ENCODE data around the gene NOX1. TPM values are rescaled to one million over a fixed set of nuclear protein-coding genes. Genes with fewer than 3 reads are reported as not detected.

Gene NOX1
- total RNA-seq, 6 donors from 2014 or later, result not detected

DNA sequence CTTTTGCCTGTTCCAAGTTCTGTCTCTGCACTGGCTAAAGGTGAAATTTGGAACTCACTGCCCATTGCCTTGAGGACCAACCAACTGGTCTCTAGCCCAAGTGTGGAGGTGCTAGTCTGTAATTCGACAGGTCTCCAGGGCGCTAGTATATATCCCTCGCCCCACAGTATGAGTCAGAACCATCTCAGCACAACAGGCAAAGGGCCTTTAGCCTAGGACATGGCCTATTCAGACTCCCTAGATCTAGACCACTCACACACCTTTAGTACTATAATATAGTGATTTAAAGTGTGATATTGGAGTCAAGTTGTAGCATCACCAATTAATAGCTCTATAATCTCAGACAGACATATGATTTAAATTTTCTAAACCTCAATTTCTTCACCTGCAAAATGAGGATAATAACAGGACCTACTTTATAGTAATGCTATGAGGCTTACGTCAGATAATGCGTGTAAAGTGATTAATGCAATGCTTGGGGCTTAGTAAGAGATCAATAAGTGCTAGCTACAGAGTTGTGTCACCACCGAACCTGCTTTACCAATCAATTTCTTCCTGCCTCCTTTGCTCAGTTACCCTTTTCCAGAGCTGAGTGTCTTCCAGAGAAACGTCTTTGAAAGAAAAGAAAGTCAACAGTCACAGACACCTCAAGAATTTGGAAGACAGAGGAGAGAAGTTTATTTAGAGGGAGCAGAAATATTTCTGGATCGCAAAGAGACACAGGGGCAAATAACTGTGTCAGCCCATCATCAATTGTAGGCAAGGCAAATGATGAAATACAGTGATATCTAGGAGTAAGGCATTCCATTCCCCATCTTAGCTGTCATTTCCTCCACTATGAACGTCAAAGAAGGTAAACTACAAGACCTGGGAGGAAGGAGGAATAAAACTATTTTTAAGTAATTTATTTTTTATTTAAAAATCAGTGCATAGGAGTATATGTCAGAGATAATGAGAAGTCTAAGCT, 2.3 kb downstream of the NOX1 start:
- Histone ChIP-seq H3K36me3 (no peaks in the 10 kb centered on the region), H3K9me3 (no peaks in the 10 kb centered on the region), H3K4me1 (no peaks in the 10 kb centered on the region), H3K27ac (no peak overlapping the region), H3K27me3 (no peaks in the 10 kb centered on the region), H3K4me3 (no peak overlapping the region)
- 67 to 79% methylated on average over 9 of the region's 9 CpGs for whole genome bisulfite sequencing, 2 donors
- DNase-seq (no peak), ATAC-seq (ENCODE audit: low FRiP score in 2 of 2) (peak in 1 of 2 donors; percentile 26)
- no peak for TF ChIP-seq POLR2AphosphoS5 (IDR thresholded peaks at IDR 0.05)
- TF ChIP-seq CTCF (IDR thresholded peaks at IDR 0.05), result no peak
- TF ChIP-seq POLR2A (IDR thresholded peaks at IDR 0.05), result no peak
- TF ChIP-seq EP300 (IDR thresholded peaks at IDR 0.05), result no peak

DNA sequence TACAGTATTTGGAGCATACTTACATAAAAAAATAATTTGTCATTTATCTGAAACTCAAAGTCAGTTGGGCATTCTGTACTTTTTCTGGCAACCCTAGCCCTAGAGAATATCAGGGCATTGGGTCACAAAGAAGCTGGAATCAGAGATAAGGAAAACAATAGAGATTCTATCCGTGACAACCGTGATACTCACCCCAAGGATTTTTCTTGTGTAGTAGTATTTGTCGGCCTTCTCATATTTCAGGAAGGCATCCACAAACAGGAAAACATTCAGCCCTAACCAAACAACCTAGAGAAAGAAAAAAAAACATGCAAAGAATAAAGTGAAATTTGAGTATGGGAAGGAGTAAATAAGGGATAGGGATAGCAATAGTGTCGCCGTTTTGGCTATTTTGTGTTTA, 3.6 kb downstream of the NOX1 start:
- H3K9me3 ChIP-seq, result no peaks in the 10 kb centered on the region
- ATAC-seq (ENCODE audit: low FRiP score in 2 of 2) (no peak), DNase-seq (no peak)
- no peaks in the 10 kb centered on the region for H3K36me3 ChIP-seq
- no peaks in the 10 kb centered on the region for H3K4me1 ChIP-seq
- H3K4me3 ChIP-seq, result no peak overlapping the region
- TF ChIP-seq POLR2AphosphoS5 (IDR thresholded peaks at IDR 0.05) (no peak), POLR2A (IDR thresholded peaks at IDR 0.05) (no peak), EP300 (IDR thresholded peaks at IDR 0.05) (no peak), CTCF (IDR thresholded peaks at IDR 0.05) (no peak)
- H3K27ac ChIP-seq, result no peak overlapping the region
- no peaks in the 10 kb centered on the region for H3K27me3 ChIP-seq
- 57 to 58% methylated on average over 5 of the region's 5 CpGs for WGBS, 2 donors

DNA sequence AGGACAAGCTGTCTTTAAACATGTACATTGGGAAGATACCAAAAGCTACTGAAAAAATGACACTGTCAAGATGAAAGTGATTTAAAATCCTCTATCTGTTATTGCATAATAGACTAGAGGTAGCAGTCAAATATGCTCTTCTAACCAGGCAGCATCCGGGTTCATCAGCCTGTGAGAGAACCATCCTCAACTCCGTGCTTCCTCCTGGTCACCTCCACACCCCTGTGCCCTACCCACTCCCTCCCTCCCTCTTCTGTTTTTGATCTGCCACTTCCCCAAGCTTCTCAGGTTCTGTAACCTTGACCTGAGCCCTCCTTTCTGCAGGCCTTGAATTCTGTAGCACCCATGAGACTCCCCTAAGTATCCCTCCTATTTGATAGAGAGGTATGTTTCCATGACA, 5.9 kb downstream of the NOX1 start:
- no peaks in the 10 kb centered on the region for H3K27me3 ChIP-seq
- ATAC-seq (ENCODE audit: low FRiP score in 2 of 2), result no peak
- WGBS, 2 donors, result 66 to 88% methylated on average over 2 of the region's 2 CpGs
- H3K4me1 ChIP-seq, result no peaks in the 10 kb centered on the region
- TF ChIP-seq POLR2AphosphoS5 (IDR thresholded peaks at IDR 0.05), result no peak
- H3K4me3 ChIP-seq, result no peak overlapping the region
- no peak overlapping the region for H3K27ac ChIP-seq
- no peaks in the 10 kb centered on the region for H3K9me3 ChIP-seq
- DNase-seq, result no peak
- no peaks in the 10 kb centered on the region for H3K36me3 ChIP-seq

- ATAC-seq (ENCODE audit: low FRiP score in 2 of 2), result no peak
- Histone ChIP-seq H3K4me1 (no peaks in the 10 kb centered on the region), H3K27ac (no peak overlapping the region), H3K27me3 (no peaks in the 10 kb centered on the region), H3K36me3 (no peaks in the 10 kb centered on the region), H3K4me3 (no peak overlapping the region), H3K9me3 (no peaks in the 10 kb centered on the region)
- no peak for DNase-seq
- WGBS, 2 donors, result 67 to 73% methylated on average over 2 of the region's 2 CpGs
- no peak for TF ChIP-seq CTCF (IDR thresholded peaks at IDR 0.05)
These were observed 9.3 kb downstream of the NOX1 start for GRCh38 chrX:100864657-100865391.

- Histone ChIP-seq H3K36me3 (no peaks in the 10 kb centered on the region), H3K4me3 (no peak overlapping the region), H3K4me1 (no peaks in the 10 kb centered on the region), H3K27ac (no peak overlapping the region), H3K9me3 (no peaks in the 10 kb centered on the region), H3K27me3 (no peaks in the 10 kb centered on the region)
- TF ChIP-seq POLR2AphosphoS5 (IDR thresholded peaks at IDR 0.05), result no peak
- TF ChIP-seq CTCF (IDR thresholded peaks at IDR 0.05), result no peak
- no peak for TF ChIP-seq EP300 (IDR thresholded peaks at IDR 0.05)
- no peak for TF ChIP-seq POLR2A (IDR thresholded peaks at IDR 0.05)
- whole genome bisulfite sequencing, 2 donors, result 44 to 46% methylated on average over 3 to 6 of the region's 6 CpGs
- ATAC-seq (ENCODE audit: low FRiP score in 2 of 2) (peak in 1 of 2 donors; percentile 26), DNase-seq (no peak)
These were observed 10.8 kb downstream of the NOX1 start for GRCh38 chrX:100863326-100863864.
